ENCODE measurements around the gene NF2. TPM values are rescaled to one million over a fixed set of nuclear protein-coding genes. Genes with fewer than 3 reads are reported as not detected.

Gene NF2
- total and polyA plus RNA-seq, 2 experiments from 2014 or later = 14.4 to 54.5 TPM

- no peak for TF ChIP-seq ZNF462 (CRISPR knock-in tag; IDR thresholded peaks at IDR 0.05)
Measured at GRCh38 chr22:29636751-29637150, 33.3 kb downstream of the NF2 start (continued).

GRCh38 chr22:29637181-29637580, 33.7 kb downstream of the NF2 start:
- Histone ChIP-seq H3K9me2 (ENCODE audit: insufficient read depth) (no peaks in the 10 kb centered on the region), H3K79me2 (replicated peaks; ENCODE audit: insufficient read depth) (peaks cover 32% of the 10 kb centered on the region), H3K27ac (ENCODE audit: low read depth) (no peak overlapping the region), H3K4me1 (ENCODE audit: insufficient read depth) (peaks cover 4% of the 10 kb centered on the region), H3F3A (replicated peaks; ENCODE audit: low read depth) (0 out of 2 replicates have a peak, but pooled peaks cover 5% of the 10 kb centered on the region), H4K20me1 (replicated peaks; ENCODE audit: insufficient read depth) (peaks cover 15% of the 10 kb centered on the region; the same call in 1 of the 2 replicates), H3K36me3 (ENCODE audit: insufficient read depth) (no peaks in the 10 kb centered on the region), H3K4me2 (no peak overlapping the region), H3K4me3 (no peak overlapping the region), H2AFZ (no peak overlapping the region), H3K27me3 (ENCODE audit: insufficient read depth) (no peaks in the 10 kb centered on the region)
- Mint-ChIP-seq H3K4me1 (peaks cover 12% of the 10 kb centered on the region; the same call in 2 of the 3 replicates), H3K27ac (no peak overlapping the region), H3K27me3 (ENCODE audit: insufficient read depth, low read depth, poor library complexity) (peaks cover 6% of the 10 kb centered on the region), H3K9me3 (peaks cover under 1% of the 10 kb centered on the region; the same call in 2 of the 3 replicates), H3K4me3 (no peak overlapping the region), H3K36me3 (ENCODE audit: low read depth) (peaks cover 23% of the 10 kb centered on the region)
- DNase-seq (ENCODE audit: low spot score) = no peak
- no peak for TF ChIP-seq ETS1 (IDR thresholded peaks at IDR 0.05)
- no peak for TF ChIP-seq CREB1 (CRISPR knock-in tag; IDR thresholded peaks at IDR 0.05; ENCODE audit: low read depth)
- no peak for TF ChIP-seq CTCF (conservative IDR thresholded peaks at IDR 0.05; ENCODE audit: low read depth in 2 of 2)
- no peak for TF ChIP-seq JUNB (IDR thresholded peaks at IDR 0.05; ENCODE audit: unreplicated experiment)
- TF ChIP-seq EZH2 (IDR thresholded peaks at IDR 0.05; ENCODE audit: low read depth, unreplicated experiment) = no peak
- no peak for TF ChIP-seq STAT1 (IDR thresholded peaks at IDR 0.05; ENCODE audit: unreplicated experiment)
- no peak for TF ChIP-seq EZH2phosphoT487 (IDR thresholded peaks at IDR 0.05; ENCODE audit: unreplicated experiment)
- ATAC-seq = no peak
